BJ (cell line): ENCODE results near the gene ENO1. TPM values are rescaled to one million over a fixed set of nuclear protein-coding genes. Genes with fewer than 3 reads are reported as not detected.
"Not testable (repeated sequence)": the region's sequence is repeated elsewhere in the genome, so short reads cannot be mapped to it uniquely, and the experiment has no call there.

ENCODE experiments used
- CTCF ChIA-PET: fragments of 350-600 bp; formaldehyde crosslinking; extraction: SDS; loops from one replicate; lab custom pipeline; 2021; ENCODE audit warnings: antibody characterized with exemption, inconsistent platforms; lab: Yijun Ruan, JAX
- POLR2A ChIA-PET: fragments of 300-600 bp; sonication (Branson Sonifier 250); formaldehyde crosslinking; extraction: SDS; loops from one replicate; lab custom pipeline; 2021; ENCODE audit warnings: antibody characterized with exemption; lab: Charles Lee
- DNase-seq: peaks from one replicate; pipeline ENCODE4 v3.0.0-alpha.2; 2011; ENCODE audit warnings: low read depth
- H3K27me3 ChIP-seq: 2 replicates; pipeline ENCODE4 v1.6.0; 2011; ENCODE audit warnings: low read length; ENCODE audit not compliant: control insufficient read depth, insufficient read depth
- H3K36me3 ChIP-seq: 2 replicates; pipeline ENCODE4 v1.5.1; 2011; ENCODE audit warnings: low read length; ENCODE audit not compliant: control insufficient read depth, insufficient read depth
- H3K4me3 ChIP-seq: 2 replicates; pipeline ENCODE4 v1.5.1; 2011; ENCODE audit warnings: low read depth, mild to moderate bottlenecking, control low read depth, low read length
- CTCF ChIP-seq: IDR thresholded peaks from 2 replicates; pipeline ENCODE4 v1.5.1; 2011; ENCODE audit warnings: low read depth, mild to moderate bottlenecking, control low read depth, inconsistent platforms, low read length, moderate library complexity; ENCODE audit not compliant: insufficient read depth
- polyA minus RNA-seq: library from RNA; depleted of rRNA, polyadenylated mRNA; stranded (reverse); fragments of >200 nt; gene quantifications from 2 replicates; pipeline ENCODE4 v1.2.3, GENCODE V29; 2011; rRNA and poly(A)+ RNA removed
- polyA plus RNA-seq: library from polyadenylated mRNA; depleted of rRNA; stranded (reverse); fragments of >200 nt; gene quantifications from 2 replicates; pipeline ENCODE4 v1.2.3, GENCODE V29; 2011; rRNA removed

ENO1 gene
- polyA plus RNA-seq (1,727 and 2,253 TPM in 2 replicates), polyA minus RNA-seq (897 and 1,451 TPM in 2 replicates)

- TF ChIP-seq CTCF = no peak
- H3K4me3 ChIP-seq = peak within 1 kb of the TSS; percentile 94
- ChIA-PET POLR2A (interaction anchor here (0.6 to 0.7 kb wide), 2 partner anchors 27 to 1139 kb away, joined by 3 to 4 read pairs; no protein-coding TSS in a partner anchor), CTCF (interaction anchor here (0.7 to 1.6 kb wide), 2 partner anchors 39 to 109 kb away, joined by 3 to 5 read pairs; no protein-coding TSS in a partner anchor)
- H3K36me3 ChIP-seq = peaks cover 10% of the 10 kb centered on the region
- DNase-seq = no peak
- H3K27me3 ChIP-seq = no peaks in the 10 kb centered on the region
Measured at GRCh38 chr1:8878448-8878697, at the start of gene ENO1. Gene ENO1, minus strand, starts transcription at chr1:8878686. Its CDS starts 3,778 bp downstream, at chr1:8874908.

- TF ChIP-seq CTCF = no peak
- H3K4me3 ChIP-seq = no peak overlapping the region
- CTCF ChIA-PET = interaction anchor here (0.8 to 1.9 kb wide), 2 partner anchors 9 to 61 kb away, joined by 3 to 12 read pairs; no protein-coding TSS in a partner anchor
- POLR2A ChIA-PET = no interaction called here
- DNase-seq = no peak
- H3K36me3 ChIP-seq = no peaks in the 10 kb centered on the region
- H3K27me3 ChIP-seq = peaks cover 6% of the 10 kb centered on the region
Measured at GRCh38 chr1:8926707-8927694, 48.5 kb upstream of the ENO1 start.

GRCh38 chr1:8925960-8926359 is 47.5 kb upstream of the ENO1 start:
- no peak for TF ChIP-seq CTCF
- H3K27me3 ChIP-seq = peaks cover 6% of the 10 kb centered on the region
- no peaks in the 10 kb centered on the region for H3K36me3 ChIP-seq
- DNase-seq = no peak
- POLR2A ChIA-PET = no interaction called here
- H3K4me3 ChIP-seq = no peak overlapping the region
- CTCF ChIA-PET = interaction anchor here (1.1 kb wide), 1 partner anchor 176 kb away, joined by 6 read pairs; no protein-coding TSS in a partner anchor

GRCh38 chr1:8925406-8925805 is 46.9 kb upstream of the ENO1 start:
- Histone ChIP-seq H3K4me3 (no peak overlapping the region), H3K27me3 (peaks cover 6% of the 10 kb centered on the region), H3K36me3 (no peaks in the 10 kb centered on the region)
- ChIA-PET POLR2A (no interaction called here), CTCF (interaction anchor here (1.1 kb wide), 3 partner anchors 62 to 177 kb away, joined by 3 to 6 read pairs (median 4); no protein-coding TSS in a partner anchor)
- TF ChIP-seq CTCF = no peak
- DNase-seq = no peak

GRCh38 chr1:8922962-8923361 is 44.5 kb upstream of the ENO1 start:
- Histone ChIP-seq H3K27me3 (peaks cover 6% of the 10 kb centered on the region), H3K36me3 (no peaks in the 10 kb centered on the region), H3K4me3 (no peak overlapping the region)
- TF ChIP-seq CTCF = no peak
- ChIA-PET CTCF (interaction anchor here (9.9 kb wide), 1 partner anchor 180 kb away, joined by 124 read pairs; no protein-coding TSS in a partner anchor), POLR2A (no interaction called here)
- DNase-seq = no peak

GRCh38 chr1:8917536-8917935 is 39.0 kb upstream of the ENO1 start:
- POLR2A ChIA-PET, H3K27me3 ChIP-seq, H3K36me3 ChIP-seq, DNase-seq, H3K4me3 ChIP-seq: not testable (repeated sequence)
- CTCF ChIA-PET = interaction anchor here (0.6 to 9.9 kb wide), 24 partner anchors 10 to 664 kb away, joined by 3 to 124 read pairs (median 5); partner anchors contain the start of gene ENO1
